ENCODE measurements around the gene DDX60.

DDX60 gene

DNA sequence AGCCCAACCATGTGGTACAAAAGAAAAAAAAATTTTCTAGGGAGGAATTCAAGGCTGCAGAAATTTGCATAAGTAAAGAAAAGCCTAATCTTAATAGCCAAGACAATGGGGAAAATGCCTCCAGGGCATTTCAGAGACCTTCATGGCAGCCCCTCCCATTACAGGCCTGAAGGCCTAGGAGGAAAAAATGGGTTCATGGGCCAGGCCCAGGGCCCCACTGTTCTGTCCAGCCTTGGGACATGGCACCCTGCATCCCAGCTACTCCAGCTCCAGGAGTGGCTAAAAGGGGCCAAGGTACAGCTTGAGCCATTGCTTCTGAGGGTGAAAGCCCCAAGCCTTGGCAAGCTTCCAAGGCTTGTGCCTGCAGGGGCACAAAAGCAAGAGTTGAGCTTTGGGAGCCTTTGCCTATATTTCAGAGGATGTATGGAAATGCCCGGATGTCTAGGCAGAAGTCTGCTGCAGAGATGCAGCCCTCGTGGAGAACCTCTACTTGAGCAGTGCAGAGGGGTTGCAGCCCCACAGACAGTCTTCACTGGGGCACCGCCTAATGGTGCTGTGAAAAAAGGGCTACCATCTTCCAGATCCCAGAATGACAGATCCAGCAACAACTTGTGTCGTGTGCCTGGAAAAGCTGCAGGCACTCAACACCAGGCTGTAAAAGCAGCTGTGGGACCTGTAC, 115.2 kb downstream of the DDX60 start:
- no peak for DNase-seq

DNA sequence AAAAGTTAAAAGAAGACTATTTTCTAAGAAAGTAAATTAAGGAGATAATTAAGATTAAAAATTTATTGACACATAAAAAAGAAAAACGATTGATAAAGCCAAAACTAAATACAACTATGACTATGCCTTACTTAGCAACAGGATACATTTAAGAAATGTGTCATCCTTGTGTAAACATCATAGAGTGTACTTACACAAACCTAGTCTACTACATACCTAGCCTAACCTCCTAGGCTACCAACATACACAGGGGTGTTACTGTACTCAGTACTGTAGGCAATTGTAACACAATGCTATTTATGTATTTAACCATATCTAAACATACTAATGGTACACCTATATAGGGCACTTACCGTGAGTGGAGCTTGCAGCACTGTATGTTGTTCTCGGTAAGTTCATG, 117.9 kb downstream of the DDX60 start:
- DNase-seq = no peak

DNA sequence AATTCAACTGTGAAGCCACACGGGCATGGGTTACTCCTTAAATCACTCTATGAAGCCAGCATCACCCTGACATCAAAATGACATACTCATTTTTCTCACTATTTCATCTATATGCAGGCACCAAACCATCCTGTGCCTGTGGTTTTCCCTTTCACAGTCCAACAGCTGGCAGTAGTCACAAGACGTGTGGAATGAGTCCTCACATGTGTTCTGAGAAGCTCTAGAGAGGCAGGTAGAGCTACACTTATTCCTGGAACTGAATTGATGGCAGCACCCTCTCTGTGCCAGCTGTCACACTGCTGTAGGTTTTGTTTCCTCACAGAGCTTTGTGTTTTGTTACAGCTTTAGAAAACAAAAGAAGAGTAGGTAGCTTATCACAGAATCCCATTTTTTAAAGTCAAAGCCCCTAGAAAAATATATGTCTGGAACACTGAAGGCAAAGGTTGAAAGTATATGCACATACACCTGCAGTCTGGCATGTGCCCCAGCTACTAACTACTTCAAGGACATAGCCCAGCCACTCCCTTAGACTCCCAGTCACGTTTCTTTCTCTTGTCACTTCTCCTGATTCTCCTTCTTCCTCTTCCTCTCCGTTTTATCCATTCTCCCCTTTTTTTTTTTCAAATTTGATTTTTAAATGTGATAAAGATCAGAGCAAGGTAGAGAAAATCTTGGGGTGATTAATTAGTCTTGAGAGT, 119.1 kb downstream of the DDX60 start:
- no peak for DNase-seq

DNA sequence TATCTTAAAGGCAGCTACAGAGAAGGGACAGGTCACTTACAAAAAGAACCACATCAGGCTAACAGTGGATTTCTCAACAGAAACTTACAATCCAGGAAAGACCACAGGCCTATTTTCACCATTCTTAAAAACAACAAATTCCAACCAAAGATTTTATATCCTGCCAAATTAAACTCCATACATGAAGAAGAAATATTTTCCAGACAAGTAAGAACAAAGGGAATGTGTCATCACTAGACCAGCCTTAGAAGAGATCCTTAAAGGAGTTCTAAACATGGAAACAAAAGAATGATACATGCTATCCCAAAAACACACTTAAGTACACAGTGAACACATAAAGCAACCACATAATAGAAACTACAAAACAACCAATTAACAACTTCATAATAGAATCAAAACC, 120.6 kb downstream of the DDX60 start:
- DNase-seq = no peak

DNA sequence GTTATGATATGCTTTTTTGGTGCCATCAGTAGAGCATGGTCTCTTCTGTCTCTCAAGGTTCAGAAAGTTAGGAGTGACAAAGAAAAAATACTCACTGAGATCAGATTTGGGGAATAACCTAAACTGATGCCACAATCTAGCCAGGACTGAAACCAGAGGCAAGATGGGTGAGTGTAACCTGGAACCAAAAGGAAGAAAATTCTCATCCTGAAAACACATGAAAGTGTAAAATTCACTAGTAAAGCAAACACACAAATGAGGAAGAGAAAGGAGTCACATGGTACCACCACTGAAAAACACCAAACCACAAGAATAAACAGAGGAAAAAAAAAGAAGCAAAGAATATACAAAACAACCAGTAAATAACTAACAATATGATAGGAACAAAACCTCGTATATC, 129.8 kb downstream of the DDX60 start:
- no peak for DNase-seq

DNA sequence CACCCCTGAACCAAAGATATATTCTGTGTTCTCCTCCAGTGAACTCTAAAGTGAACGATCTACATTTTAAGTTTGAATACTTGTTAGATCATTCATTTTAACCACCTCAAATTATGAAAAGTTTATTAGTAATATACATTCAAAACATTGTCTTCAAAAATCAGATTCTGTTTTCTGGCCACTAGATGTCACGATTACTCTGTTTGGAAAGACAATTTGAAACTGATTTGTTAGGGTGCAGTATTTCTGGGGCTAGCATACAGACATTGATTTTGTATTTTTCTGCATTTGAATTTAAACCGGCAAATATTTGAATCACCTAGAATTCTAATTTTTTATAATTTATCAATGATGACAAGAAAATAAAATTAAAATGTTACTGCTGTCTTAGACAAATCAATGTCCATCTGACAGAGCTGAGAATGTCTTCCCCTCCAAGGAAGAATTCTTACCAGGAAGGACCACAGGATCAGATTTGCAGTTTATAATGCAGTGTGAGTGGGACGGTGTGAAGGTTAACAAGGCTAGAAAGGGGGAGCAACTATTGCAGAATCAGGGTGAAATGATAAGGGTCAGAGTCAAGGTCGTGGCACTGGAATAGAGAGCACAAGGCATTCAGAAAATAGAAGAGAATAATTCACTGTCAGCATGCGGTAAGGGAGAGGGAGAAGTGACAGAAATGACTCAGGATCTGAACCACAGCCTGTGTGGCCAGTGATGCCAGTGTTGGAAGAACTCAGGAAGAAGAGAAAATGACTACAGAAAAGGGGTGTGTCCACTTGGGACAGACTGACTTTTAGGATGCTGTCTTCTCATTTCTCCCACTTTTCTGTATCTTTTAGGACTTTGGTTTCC, 134.6 kb downstream of the DDX60 start:
- peak; percentile 29 for DNase-seq

DNA sequence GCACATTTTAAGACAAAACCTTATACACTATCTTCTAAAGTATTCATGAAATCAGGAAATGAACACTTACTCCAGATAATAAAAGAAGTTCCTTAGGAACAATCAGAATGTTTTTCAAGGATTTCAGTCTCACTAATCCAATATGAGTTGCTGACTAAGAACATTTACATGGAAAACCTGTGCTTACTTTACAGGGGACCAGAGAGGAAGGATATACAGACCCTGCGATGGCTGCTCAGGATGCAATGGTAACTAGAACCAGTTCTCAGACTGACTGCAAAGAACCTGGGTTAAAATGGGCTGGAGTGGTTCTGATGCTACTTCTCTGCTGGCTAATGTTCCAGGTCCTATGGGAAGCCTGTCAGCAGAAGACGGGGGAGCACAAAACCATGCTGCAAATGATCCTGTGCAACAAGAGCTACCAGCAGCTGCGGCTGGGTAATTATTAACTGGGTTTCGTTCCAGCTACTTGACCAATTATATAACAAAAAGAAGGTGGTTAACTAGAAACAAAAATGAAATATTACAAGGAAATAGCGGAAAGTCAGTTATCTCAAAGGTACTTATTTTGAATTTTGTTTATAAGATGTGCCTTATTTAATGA, 140.9 kb downstream of the DDX60 start:
- DNase-seq = no peak

DNA sequence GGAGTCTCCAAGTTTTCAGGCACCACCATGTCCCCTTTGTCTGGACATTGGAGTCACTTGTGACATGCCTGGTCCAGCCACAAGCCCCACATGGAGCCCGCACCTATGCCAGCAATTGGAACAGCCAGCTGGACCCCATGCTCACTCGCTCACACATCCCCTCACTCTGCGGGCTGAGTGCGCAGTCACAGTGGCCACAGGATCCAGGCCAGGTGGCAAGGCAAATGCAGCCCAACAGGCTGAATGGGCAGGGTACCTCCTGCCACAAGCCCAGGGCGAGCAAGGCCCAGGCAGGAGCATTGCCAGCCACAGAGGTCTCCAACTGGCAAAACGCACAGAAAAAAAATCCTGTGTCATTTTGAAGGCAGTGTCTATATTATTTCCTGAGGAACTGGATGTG, 144.2 kb downstream of the DDX60 start:
- no peak for DNase-seq

DNA sequence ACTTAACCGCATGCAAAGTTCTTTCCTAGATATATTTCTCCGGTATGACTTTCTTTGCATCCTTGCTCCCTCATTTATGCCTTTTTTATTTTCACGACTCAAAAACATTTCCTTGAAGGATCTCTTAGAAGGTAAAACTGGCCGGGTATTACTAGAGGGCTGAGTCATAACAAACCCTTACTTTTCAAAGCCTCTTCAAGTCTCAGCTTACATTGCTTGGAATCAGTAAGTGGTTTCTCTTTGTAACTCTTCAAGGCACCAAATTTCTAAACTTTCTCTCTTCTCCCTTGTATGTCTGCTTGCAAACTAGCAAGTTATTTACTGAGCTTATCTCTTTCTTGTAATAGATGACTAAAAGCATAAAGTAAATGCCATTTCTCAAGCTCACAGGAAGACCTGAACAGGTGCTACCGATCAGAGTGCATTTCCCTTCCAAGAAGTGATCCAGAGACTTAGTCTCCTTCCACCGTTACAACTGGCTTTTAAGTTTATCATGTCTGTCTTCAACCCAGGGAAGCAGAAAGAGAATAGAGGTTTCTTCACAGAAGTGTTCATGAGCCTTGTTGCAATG, 150.8 kb downstream of the DDX60 start:
- no peak for DNase-seq

Measured in CD4-positive, alpha-beta T cell treated with Interleukin-10 for 1 hour (primary cell).